Measurements from ENCODE around the gene MPI. TPM values are rescaled to one million over a fixed set of nuclear protein-coding genes. Genes with fewer than 3 reads are reported as not detected.
A peak's percentile ranks its signal among the peaks of the same experiment; 100 is the strongest.

The MPI gene
- polyA plus RNA-seq, 3 donors: 19.2 to 19.9 (median 19.7) TPM

DNA sequence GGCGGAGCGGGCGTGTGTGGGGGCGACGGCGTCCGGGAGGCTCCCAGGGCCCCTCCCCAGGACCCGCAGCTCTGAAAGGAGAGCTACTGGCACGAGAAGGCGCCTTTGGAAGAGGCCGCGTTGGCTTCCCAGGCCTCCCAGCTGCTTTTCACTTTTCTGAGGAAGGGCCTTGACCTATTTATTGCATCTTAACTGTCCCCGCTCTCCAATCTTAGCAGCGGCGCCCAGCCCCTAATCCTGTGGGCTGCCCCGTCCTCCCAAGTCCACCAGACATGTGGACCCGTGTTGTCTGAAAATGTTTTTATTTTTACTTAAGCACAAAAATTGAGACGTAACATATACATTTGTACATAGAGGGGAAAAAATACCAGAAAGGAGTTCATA, 46.4 kb upstream of the MPI start:
- H3K36me3 ChIP-seq (replicated peaks in 1 of 2; ENCODE audit: control insufficient read depth in 1 of 2, insufficient read depth in 2 of 2, low read length in 2 of 2): peaks cover 46 to 52% of the 10 kb centered on the region in 2 donors
- intact Hi-C loops (cut with micrococcal nuclease): loop anchor here (10.0 kb wide), 1 partner anchor 61 kb away; the partner anchor contains the start of gene FAM219B (in 2 of the 2)
- H3K9ac ChIP-seq (ENCODE audit: insufficient read depth, low read length, poor library complexity, severe bottlenecking): peak overlapping the region; percentile 78
- Mint-ChIP-seq H3K36me3 (peaks cover 43 to 61% of the 10 kb centered on the region in 2 donors), H3K9me3 (no peaks in the 10 kb centered on the region), H3K27ac (peak overlapping the region; percentile 58 to 83 (median 78)), H3K27me3 (ENCODE audit: low read depth in 3 of 3) (peaks cover 0 to 3% (median 0%) of the 10 kb centered on the region in 3 donors), H3K4me3 (peak overlapping the region; percentile 64 to 71), H3K4me1 (peaks cover 37% of the 10 kb centered on the region)
- peaks cover 16 to 22% of the 10 kb centered on the region in 2 donors for H3K4me1 ChIP-seq (ENCODE audit: control insufficient read depth in 1 of 2, insufficient read depth in 2 of 2, low read length in 2 of 2)
- peak overlapping the region; percentile 46 for H2AFZ ChIP-seq (ENCODE audit: insufficient read depth, low read depth, low read length, poor library complexity, severe bottlenecking)
- peaks cover 2% of the 10 kb centered on the region for H3K79me2 ChIP-seq (ENCODE audit: insufficient read depth, low read length)
- H3K9me3 ChIP-seq (replicated peaks in 1 of 2; ENCODE audit: control insufficient read depth in 1 of 2, insufficient read depth in 1 of 2, low read length in 2 of 2): no peaks in the 10 kb centered on the region
- peaks cover 37% of the 10 kb centered on the region for H4K20me1 ChIP-seq (ENCODE audit: insufficient read depth, low read length)
- peak overlapping the region; percentile 20 to 95 (median 25) for H3K4me3 ChIP-seq (replicated peaks in 1 of 3; ENCODE audit: low read depth in 2 of 3, low read length in 3 of 3)
- TF ChIP-seq, protein P1, sequence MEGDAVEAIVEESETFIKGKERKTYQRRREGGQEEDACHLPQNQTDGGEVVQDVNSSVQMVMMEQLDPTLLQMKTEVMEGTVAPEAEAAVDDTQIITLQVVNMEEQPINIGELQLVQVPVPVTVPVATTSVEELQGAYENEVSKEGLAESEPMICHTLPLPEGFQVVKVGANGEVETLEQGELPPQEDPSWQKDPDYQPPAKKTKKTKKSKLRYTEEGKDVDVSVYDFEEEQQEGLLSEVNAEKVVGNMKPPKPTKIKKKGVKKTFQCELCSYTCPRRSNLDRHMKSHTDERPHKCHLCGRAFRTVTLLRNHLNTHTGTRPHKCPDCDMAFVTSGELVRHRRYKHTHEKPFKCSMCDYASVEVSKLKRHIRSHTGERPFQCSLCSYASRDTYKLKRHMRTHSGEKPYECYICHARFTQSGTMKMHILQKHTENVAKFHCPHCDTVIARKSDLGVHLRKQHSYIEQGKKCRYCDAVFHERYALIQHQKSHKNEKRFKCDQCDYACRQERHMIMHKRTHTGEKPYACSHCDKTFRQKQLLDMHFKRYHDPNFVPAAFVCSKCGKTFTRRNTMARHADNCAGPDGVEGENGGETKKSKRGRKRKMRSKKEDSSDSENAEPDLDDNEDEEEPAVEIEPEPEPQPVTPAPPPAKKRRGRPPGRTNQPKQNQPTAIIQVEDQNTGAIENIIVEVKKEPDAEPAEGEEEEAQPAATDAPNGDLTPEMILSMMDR (IDR thresholded peaks at IDR 0.05): no peak
- peak overlapping the region; percentile 97 for H3K4me2 ChIP-seq (replicated peaks; ENCODE audit: extremely low read depth, low read length, poor library complexity, severe bottlenecking)
- no peak for DNase-seq
- peak overlapping the region in 1 of 2 donors; percentile 44 for H3K27ac ChIP-seq (ENCODE audit: low read depth in 1 of 2, low read length in 2 of 2)
- H3K27me3 ChIP-seq (ENCODE audit: control insufficient read depth in 2 of 2, insufficient read depth in 2 of 2, low read length in 2 of 2): no peaks in the 10 kb centered on the region
- WGBS (ENCODE audit: insufficient coverage): 6% methylated on average over 13 of the region's 18 CpGs

DNA sequence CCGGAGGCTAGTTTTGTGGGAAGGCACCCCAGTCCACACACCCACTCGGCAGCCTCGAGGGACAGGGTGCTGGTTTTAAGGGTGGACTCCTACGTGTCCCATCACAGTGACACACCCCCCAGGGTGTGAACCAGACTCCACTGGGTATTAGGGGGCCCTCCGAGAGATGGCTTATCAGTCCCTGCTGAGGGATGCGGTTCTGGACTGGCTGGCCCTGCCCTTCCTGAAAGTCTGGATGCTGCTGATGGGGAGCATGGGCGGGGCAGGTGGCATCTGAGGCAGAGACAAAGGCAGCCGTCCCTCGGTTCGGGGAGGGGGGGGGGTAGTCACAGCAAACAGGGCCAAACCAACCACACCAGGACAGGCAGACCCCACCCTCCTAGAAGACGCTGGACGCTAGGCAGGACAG, 45.9 kb upstream of the MPI start:
- Histone ChIP-seq H3K9ac (ENCODE audit: insufficient read depth, low read length, poor library complexity, severe bottlenecking) (peak overlapping the region; percentile 78), H2AFZ (ENCODE audit: insufficient read depth, low read depth, low read length, poor library complexity, severe bottlenecking) (no peak overlapping the region), H3K36me3 (replicated peaks in 1 of 2; ENCODE audit: control insufficient read depth in 1 of 2, insufficient read depth in 2 of 2, low read length in 2 of 2) (peaks cover 47 to 52% of the 10 kb centered on the region in 2 donors), H4K20me1 (ENCODE audit: insufficient read depth, low read length) (peaks cover 39% of the 10 kb centered on the region), H3K9me3 (replicated peaks in 1 of 2; ENCODE audit: control insufficient read depth in 1 of 2, insufficient read depth in 1 of 2, low read length in 2 of 2) (no peaks in the 10 kb centered on the region), H3K4me2 (replicated peaks; ENCODE audit: extremely low read depth, low read length, poor library complexity, severe bottlenecking) (peak overlapping the region; percentile 97), H3K79me2 (ENCODE audit: insufficient read depth, low read length) (peaks cover 2% of the 10 kb centered on the region), H3K27me3 (ENCODE audit: control insufficient read depth in 2 of 2, insufficient read depth in 2 of 2, low read length in 2 of 2) (no peaks in the 10 kb centered on the region), H3K4me1 (ENCODE audit: control insufficient read depth in 1 of 2, insufficient read depth in 2 of 2, low read length in 2 of 2) (peaks cover 16 to 22% of the 10 kb centered on the region in 2 donors), H3K27ac (ENCODE audit: low read depth in 1 of 2, low read length in 2 of 2) (peak overlapping the region in 1 of 2 donors; percentile 44), H3K4me3 (replicated peaks in 1 of 3; ENCODE audit: low read depth in 2 of 3, low read length in 3 of 3) (peak overlapping the region in 1 of 3 experiments; percentile 95)
- Mint-ChIP-seq H3K36me3 (peaks cover 44 to 62% of the 10 kb centered on the region in 2 donors), H3K9me3 (no peaks in the 10 kb centered on the region), H3K4me1 (peaks cover 37% of the 10 kb centered on the region), H3K4me3 (no peak overlapping the region), H3K27me3 (ENCODE audit: low read depth in 3 of 3) (peaks cover 0 to 3% (median 0%) of the 10 kb centered on the region in 3 donors), H3K27ac (peak overlapping the region in 2 of 7 donors; percentile 58 to 83)
- intact Hi-C loops (cut with micrococcal nuclease): loop anchor here (10.0 kb wide), 1 partner anchor 61 kb away; the partner anchor contains the start of gene FAM219B (in 2 of the 2)
- 30% methylated on average over 2 of the region's 12 CpGs for WGBS (ENCODE audit: insufficient coverage)
- TF ChIP-seq, protein P1 (IDR thresholded peaks at IDR 0.05): no peak
- no peak for DNase-seq
